Measurements from ENCODE around the gene FAM185A.
"Not testable (repeated sequence)": the region's sequence is repeated elsewhere in the genome, so short reads cannot be mapped to it uniquely, and the experiment has no call there.

Gene FAM185A

DNA sequence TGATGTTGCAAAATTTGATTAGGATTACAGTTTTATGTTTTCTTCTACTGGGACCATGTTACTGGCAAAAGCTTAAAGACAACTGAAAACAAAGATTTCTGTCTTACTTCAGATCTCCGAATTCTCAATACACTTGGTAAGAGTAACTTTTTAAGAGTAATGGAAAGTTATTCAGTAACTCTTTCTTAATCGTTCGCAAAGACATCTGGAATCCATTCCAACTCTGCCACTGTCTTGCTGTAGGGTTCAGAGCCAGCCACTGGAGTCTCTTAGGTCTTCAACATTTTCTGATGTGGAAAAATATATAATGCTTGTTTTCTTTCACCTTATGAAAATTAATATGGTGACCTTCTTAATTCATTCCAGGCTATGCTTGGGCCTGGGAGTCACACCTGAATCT, 29.9 kb downstream of the FAM185A start:
- DNase-seq (ENCODE audit: low read depth, low spot score) = not testable (repeated sequence)

- DNase-seq (ENCODE audit: low read depth, low spot score) = not testable (repeated sequence)
Observed at GRCh38 chr7:102780926-102781325, 32.1 kb downstream of the FAM185A start.

DNA sequence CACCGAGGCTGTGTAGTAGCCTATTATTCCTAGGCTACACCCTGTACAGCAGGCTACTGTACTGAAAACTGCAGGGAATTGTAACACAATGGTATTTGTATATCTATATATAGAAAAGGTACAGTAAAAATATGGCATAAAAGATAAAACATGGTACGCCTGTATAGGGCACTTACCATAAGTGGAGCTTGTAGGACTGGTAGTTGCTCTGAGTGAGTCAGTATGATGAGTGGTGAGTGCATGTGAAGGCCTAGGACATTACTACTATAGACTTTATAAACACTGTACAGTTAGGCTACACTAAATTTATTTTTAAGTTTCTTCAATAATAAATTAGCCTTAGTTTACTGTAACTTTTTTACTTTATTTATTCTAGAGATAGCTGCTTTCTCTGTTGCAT, 40.0 kb downstream of the FAM185A start:
- DNase-seq (ENCODE audit: low read depth, low spot score) = not testable (repeated sequence)

- DNase-seq (ENCODE audit: low read depth, low spot score) = not testable (repeated sequence)
Observed at GRCh38 chr7:102790364-102791100, 41.7 kb downstream of the FAM185A start.

DNA sequence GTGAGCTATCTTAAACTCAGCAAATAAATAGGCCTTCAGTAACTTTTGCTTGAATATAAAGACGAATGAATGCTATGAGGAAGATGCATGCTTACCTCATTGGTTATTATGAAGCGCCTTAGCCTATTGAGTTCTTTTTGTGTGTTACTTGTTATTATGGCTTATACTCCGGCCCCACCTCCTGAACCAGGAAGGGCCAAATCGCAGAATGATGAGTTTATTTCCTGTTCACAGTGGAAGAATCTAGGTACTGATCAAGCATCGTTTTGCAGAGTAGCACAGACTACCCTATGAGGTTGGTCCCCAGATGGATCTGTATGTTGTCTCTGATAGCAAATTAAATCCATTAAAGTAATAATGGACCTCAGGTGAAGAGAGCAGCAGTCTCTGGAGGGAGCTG, 42.6 kb downstream of the FAM185A start:
- not testable (repeated sequence) for DNase-seq (ENCODE audit: low read depth, low spot score)

DNA sequence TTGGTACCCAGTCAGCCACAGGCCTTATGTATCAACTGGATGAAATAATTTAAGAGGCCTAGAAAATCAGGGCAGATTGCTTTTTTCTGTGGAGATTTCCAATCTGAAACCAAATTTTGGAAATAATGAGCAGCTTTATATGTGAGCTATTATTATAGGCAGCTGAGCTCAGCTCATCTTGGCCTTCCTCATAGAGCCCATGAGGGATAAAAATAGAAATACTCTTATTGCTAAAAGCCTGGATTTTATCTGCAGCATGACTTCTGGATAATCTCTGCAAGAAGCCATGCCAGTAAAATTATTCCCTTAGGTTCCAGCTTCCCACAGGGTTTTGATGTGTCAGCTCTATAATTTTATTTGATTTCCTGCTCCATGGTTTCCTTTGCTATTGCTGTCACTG, 43.0 kb downstream of the FAM185A start:
- not testable (repeated sequence) for DNase-seq (ENCODE audit: low read depth, low spot score)

DNA sequence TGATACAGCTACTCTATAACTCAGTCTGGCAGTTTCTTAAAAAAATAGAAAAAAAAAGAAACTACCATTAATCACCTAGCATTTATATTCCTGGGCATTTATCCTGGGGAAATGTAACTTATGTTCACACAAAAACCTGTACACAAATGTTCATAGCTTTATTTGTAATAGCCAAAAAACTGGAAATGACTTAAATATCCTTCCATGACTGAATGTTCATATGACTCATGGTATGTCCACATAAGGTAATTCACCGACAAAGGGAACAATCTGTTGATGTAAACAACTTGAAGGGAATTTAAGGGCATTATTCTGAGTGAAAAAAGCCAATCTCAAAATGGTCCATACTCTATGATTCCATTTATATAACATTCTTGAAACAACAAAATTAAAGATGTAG, 45.8 kb downstream of the FAM185A start:
- not testable (repeated sequence) for DNase-seq (ENCODE audit: low read depth, low spot score)

GRCh38 chr7:102795987-102796595, 47.3 kb downstream of the FAM185A start:
- not testable (repeated sequence) for DNase-seq (ENCODE audit: low read depth, low spot score)

DNA sequence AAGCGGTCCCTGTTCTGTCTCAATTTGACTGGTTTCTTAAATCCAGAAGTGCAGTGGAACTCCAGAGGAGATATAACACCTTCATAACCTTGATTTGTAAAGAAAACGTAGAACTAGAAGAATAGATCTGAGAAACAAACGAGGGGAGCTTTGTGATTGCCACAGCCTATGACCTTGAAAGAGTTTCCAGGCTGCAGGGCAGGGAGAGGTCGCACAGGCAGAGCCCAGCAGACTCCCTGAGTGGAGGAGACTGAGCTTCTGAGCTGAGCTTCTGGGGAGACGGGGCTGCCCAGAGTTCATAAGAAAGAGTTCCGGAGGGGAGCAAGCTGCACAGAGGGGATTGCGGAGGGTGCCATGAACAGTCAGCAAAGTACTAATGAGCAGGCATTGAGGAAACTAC, 57.8 kb downstream of the FAM185A start:
- no peak for DNase-seq (ENCODE audit: low read depth, low spot score)

GRCh38 chr7:102810916-102811315, 62.1 kb downstream of the FAM185A start:
- DNase-seq (ENCODE audit: low read depth, low spot score) = no peak

DNA sequence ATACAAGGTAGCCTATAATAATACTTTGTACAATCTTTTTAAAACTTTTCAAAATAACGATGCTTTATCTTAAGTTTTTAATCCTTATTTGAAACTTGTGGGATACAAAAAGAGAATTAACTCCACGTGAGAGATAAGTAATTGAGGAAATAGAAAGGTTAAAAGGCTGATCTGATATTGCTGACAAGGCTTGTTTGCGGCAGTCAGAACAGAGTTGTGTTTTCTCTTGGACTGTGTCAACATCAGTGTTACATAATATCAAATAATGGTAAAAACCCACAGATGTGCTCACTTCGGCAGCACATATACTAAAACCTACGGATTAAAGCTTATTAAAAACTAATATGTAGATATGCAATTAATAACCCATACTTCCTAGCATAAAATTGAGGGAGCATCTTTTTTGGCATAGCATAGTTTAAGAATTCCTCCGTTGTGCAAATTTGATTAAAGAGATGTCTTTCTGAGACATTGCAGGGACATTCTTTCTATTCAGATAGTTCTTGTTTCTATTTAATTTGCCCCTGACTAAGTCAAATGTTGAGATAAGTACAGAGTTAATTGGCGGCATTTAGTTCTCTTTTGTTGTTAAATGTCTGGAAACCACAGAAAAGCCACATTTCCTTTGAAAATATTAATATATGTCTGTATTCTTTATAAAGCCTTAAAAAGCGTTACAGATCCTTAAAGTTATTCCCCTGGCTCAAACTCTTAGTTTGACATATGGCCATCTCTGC, 63.3 kb downstream of the FAM185A start:
- DNase-seq (ENCODE audit: low read depth, low spot score) = no peak

GRCh38 chr7:102813191-102814024, 64.6 kb downstream of the FAM185A start:
- DNase-seq (ENCODE audit: low read depth, low spot score) = no peak

- no peak for DNase-seq (ENCODE audit: low read depth, low spot score)
Observed at GRCh38 chr7:102814025-102814471, 65.2 kb downstream of the FAM185A start.

- DNase-seq (ENCODE audit: low read depth, low spot score) = no peak
Observed at GRCh38 chr7:102817616-102818573, 69.1 kb downstream of the FAM185A start.

- DNase-seq (ENCODE audit: low read depth, low spot score) = no peak
Observed at GRCh38 chr7:102819151-102819550, 70.4 kb downstream of the FAM185A start.

- DNase-seq (ENCODE audit: low read depth, low spot score) = no peak
Observed at GRCh38 chr7:102821994-102822747, 73.4 kb downstream of the FAM185A start.

GRCh38 chr7:102823390-102824119, 74.8 kb downstream of the FAM185A start:
- DNase-seq (ENCODE audit: low read depth, low spot score) = no peak

DNA sequence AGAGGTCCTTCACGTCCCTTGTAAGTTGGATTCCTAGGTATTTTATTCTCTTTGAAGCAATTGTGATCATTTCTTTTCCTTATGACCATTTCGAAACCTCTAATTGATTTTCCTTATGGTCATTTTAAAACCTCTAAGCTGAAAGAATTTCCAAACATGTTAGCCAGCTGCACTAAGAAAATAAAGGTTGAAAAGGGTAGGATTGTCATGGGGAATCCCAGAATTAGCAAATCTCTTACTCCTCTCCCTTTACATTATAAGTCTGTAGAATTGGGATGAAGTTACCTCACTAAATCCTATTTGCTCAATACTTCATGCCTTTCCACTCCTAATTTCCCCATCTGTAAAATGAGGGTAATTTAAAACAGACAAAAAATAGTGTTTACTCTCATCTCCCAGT, 79.5 kb downstream of the FAM185A start:
- DNase-seq (ENCODE audit: low read depth, low spot score) = no peak

- DNase-seq (ENCODE audit: low read depth, low spot score) = no peak
Observed at GRCh38 chr7:102829075-102829474, 80.3 kb downstream of the FAM185A start.
